GM18499 (cell line): ENCODE results near the gene NIM1K.
"Not testable (repeated sequence)": the region's sequence is repeated elsewhere in the genome, so short reads cannot be mapped to it uniquely, and the experiment has no call there.

Source experiments
- ATAC-seq: cut with Tn5 transposase; IDR thresholded peaks from one replicate; pipeline ENCODE4 v1.9.1; 2021; ENCODE audit warnings: moderate number of reproducible peaks; ENCODE audit not compliant: insufficient read depth, unreplicated experiment

NIM1K gene

GRCh38 chr5:43183101-43183500 lies 8.9 kb upstream of the NIM1K start:
- not testable (repeated sequence) for ATAC-seq

GRCh38 chr5:43190755-43191603 lies 1.0 kb upstream of the NIM1K start:
- no peak for ATAC-seq

DNA sequence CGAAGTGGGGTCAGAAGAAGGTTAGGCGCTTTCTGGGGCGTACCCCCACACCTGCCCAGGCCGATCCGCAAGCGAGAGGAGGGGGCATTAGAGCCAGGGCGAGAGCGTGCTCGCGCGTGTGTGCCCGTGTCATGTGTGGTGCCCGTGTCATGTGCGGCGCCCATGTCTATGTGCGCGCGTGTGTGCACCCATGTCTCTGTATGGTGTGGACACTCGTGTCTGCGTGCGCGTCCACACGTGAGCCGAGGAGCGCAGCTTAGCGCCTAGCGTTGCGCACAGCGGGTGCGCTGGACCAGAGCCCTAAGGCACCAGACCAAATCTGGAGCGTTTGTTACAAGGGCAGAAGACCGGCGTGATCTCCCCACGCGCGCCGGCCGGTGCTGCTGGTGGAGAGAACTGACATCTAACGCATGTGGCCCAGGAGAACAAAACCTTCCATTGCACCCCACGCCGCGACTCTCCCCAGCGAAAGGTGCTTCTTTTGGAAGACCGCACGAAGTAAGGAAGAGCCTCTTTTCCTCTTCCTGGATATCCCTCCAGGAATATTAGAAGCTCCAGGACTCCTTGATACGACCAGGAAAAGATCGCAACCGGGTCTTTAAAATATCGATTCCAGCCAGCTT lies 644 bp downstream of the NIM1K start:
- ATAC-seq = peak; percentile 12

DNA sequence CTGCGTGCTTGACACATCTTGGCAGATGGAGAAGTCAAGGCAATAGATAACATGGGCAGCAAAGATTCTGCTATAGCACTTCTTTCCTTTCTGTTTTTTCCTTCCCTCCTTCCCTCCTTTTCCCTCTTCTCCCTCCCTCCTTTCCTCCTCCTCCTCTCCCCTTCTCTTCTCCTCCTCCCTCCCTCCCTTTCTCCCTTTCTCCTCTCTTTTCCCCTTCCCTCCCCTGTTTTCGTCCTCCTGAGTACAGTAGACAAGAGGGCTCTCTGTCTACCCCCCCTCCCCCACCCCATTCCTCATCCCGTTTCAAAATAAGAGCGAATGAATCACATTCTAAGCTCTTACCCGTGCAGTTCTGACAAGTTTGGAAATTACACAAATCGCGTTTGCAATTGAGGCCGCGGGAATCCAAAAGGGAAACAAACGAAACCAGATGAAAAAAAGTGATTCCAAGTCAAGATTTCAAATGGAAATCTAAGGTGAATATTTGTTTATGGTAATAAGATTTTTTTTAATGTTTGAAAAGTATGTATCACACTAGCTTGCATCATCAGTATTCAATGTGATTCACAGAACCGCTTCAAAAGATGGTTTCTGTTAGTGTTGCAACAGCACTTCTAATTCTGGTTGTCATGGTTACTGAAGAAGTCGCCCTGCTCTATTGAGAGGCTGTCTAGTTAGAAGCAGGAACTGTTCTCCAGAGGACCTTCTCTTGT lies 1.3 kb downstream of the NIM1K start:
- ATAC-seq = peak; percentile 56

DNA sequence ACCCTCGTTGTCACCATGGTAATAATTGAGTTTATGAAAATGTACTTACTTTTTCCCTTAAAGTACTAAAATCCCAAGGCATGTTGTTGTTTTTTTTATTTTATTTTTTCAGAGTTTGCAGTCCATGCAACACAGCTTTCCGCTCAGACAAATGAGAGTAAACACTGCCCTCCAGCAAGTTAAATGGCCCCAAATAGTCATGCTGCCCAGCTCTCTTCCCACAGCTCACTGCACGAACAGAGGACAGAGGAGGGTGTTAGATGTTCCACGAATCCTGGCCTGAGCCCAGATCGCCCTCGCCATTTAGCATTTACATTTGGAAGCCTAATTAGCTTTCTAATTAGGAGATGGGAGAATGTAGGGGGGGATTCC lies 1.9 kb downstream of the NIM1K start:
- no peak for ATAC-seq

DNA sequence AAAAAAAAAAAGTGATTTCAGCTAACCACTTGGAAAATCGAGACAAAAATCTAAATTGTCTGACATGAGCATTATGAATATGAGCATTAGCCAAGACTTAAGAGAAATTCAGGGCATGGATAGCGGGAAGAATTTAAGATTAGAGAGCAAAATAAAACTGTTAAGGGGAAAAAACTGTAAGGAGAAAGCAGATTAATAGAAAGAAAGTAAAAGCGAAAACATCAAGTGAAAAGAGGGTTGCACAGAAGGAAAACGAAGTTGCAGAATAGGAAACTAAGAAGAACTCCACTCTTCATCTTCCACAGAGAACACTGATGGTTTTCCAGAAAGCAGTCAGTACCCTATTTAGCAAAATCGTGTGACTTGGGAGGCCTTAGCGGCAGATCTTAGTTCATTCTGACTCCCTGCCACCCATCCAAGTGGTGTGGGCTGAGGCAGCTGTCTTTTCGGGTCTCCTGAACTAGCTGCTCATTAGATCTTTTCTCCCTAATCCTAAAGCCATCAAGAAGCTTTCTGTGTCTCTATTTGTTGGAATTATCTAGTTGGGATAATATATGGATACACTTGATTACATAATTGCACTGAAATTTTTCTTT lies 3.7 kb downstream of the NIM1K start:
- ATAC-seq = no peak

DNA sequence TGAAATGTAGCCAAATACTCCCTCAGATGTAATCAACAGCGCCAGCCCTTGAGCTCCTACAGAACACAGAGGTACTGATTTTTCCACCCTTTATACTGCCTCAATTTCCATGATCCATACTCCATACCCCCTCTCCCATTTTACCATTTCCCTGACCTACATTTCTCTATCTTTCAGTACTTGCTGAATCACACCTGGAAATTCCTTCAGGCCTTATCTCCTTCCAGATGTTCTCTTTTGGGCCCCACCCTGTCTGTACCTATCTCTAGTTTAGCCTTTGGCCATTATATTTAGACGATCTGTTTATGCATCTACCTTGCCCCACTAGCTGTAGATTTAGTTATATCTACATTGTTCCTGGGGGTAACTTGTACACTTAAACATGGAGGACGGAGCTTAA lies 5.5 kb downstream of the NIM1K start:
- ATAC-seq = no peak

DNA sequence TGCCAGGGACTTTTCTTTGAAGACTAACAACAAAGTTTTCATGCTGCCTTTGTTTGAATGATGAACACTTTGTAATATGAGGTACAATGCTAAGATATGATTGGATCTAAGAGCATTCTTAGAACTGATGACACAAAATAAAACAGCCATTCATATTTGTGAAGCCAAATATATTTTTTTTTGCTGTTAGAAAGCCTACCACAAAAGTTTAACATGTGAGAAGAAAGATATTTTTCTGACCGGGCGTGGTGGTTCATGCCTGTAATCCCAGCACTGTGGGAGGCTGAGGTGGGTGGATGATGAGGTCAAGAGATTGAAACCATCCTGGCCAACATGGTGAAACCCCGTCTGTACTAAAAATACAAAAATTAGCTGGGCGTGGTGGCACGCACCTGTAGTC lies 9.4 kb downstream of the NIM1K start:
- not testable (repeated sequence) for ATAC-seq

DNA sequence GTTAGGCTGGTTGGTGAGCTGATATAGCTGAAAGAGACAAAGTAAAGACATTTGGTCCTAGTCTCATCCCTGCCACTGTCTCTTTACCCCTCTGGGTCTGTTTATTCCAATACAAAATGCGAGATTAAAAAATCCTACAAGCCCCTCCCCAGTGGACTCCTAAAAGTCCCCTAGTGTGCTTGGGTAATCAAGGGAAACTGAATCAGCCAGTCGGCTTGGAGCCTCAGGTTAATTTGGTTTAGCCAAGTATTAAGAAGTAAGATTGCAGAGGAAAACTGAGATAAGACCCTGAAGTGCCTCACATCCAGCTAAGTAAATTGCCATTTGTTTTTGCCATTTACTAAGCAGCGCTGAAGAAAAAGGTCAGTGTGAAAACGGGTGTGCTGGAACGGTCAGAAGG lies 10.4 kb downstream of the NIM1K start:
- ATAC-seq = no peak

- ATAC-seq = no peak
Measured at GRCh38 chr5:43203373-43203772, 11.3 kb downstream of the NIM1K start.

DNA sequence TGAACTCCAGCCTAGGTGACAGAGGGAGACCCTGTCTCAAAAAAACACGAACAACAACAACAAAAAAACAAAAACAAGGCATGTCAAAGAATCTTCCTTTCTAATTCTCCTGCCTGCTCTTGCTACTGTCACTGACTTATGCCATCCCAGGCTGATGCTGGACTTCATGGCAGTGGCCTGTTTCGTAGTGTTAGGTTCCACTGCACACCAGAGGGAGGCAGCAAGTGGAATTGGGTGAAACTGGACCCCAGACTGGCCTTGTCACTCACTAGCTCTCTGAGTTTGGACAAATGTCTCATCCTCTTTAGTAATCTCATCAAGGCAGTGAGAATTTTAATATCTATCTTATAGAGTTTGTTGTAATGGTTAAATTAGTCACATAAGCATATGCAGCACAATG lies 12.9 kb downstream of the NIM1K start:
- no peak for ATAC-seq

DNA sequence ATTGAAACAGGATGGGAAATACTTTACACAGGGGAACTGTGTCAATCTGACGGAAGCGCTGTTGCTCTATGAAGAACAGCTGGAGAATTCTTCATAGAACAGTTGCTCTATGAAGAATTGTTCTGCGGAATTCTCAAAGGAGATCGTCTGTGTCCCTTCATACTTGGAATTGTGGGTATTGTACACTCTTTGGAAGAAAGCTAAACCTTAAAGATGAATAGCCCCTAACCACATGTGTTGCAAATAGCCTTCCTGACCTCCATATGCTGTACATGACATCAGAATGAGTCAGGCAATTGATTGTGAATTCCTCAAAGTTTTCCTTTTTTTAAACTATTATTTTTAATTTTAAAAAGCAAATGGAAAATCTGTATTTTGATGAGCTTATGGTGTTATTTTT lies 15.6 kb downstream of the NIM1K start:
- no peak for ATAC-seq

- no peak for ATAC-seq
Measured at GRCh38 chr5:43208658-43209057, 16.6 kb downstream of the NIM1K start.

- no peak for ATAC-seq
Measured at GRCh38 chr5:43209060-43209459, 17.0 kb downstream of the NIM1K start.

GRCh38 chr5:43209833-43210232 lies 17.8 kb downstream of the NIM1K start:
- ATAC-seq = no peak

DNA sequence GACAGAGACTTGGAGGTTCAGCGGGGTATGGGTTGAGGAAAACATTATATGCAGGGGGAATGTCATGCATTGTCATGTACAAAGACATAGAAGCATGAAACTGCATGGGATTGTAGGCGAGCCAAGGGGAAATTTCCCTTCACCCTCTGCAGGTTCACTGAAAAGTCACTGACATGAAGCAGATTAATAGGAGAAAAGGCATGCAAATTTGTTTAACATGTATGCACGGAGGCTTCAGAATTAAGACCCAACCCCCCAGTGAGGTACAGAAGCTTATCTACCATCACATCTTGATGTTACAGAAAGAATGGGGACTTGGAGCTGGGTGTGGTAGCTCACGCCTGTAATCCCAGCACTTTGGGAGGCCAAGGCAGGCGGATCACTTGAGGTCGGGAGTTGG lies 18.5 kb downstream of the NIM1K start:
- ATAC-seq = no peak

DNA sequence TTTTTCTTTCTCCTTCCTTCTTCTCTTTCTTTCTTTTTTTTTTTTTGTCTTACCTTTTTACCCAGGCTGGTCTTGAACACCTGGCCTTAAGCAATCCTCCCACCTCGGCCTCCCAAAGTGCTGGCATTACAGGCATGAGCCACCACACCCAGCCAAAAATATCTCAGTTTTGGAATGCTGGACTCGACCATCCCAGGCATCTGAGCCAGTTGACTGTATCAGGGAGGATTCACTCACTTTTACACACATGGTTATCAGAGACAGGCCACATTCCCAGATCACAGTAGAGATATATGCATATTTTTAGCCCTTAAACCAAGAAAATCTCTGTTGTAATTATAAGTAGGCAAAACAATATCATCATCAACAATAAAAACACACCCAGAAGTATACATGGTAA lies 21.9 kb downstream of the NIM1K start:
- no peak for ATAC-seq

- no peak for ATAC-seq
Measured at GRCh38 chr5:43215073-43215631, 23.1 kb downstream of the NIM1K start.

- ATAC-seq = no peak
Measured at GRCh38 chr5:43216941-43217340, 24.9 kb downstream of the NIM1K start.

GRCh38 chr5:43219120-43219519 lies 27.1 kb downstream of the NIM1K start:
- ATAC-seq = no peak

GRCh38 chr5:43221502-43221901 lies 29.5 kb downstream of the NIM1K start:
- ATAC-seq = no peak
